ENCODE results near the gene OLFM3.

Gene OLFM3

GRCh38 chr1:101943237-101943636 is 53.5 kb downstream of the OLFM3 start:
- DNase-seq (ENCODE audit: low spot score): no peak

- no peak for DNase-seq (ENCODE audit: low spot score)
Measured at GRCh38 chr1:101942516-101943193, 54.1 kb downstream of the OLFM3 start.

- DNase-seq (ENCODE audit: low spot score): no peak
Measured at GRCh38 chr1:101938681-101939080, 58.0 kb downstream of the OLFM3 start.

- DNase-seq (ENCODE audit: low spot score): no peak
Measured at GRCh38 chr1:101929343-101929742, 67.4 kb downstream of the OLFM3 start.

GRCh38 chr1:101928829-101929228 is 67.9 kb downstream of the OLFM3 start:
- DNase-seq (ENCODE audit: low spot score): no peak

DNA sequence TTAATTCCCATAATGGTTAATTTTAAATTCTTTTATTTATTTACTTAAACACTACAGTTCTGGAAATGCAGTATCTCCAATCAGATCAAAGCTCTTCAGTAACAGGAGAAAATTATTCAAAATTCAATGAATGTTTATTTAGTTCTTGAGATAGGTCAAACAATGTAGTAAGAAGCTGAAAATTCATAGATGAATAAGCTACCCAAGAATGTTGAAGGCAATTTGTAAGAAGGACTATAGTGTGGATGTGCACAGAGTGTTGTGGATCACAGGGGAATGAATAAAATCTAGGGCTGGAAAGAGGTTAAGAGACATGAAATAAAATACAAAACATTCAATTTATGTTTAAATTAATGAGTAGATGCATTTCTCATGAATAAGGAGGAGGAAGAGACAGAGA is 72.0 kb downstream of the OLFM3 start:
- DNase-seq (ENCODE audit: low spot score): no peak

- DNase-seq (ENCODE audit: low spot score): no peak
Measured at GRCh38 chr1:101920577-101920976, 76.1 kb downstream of the OLFM3 start.

GRCh38 chr1:101918277-101918676 is 78.4 kb downstream of the OLFM3 start:
- DNase-seq (ENCODE audit: low spot score): no peak

- DNase-seq (ENCODE audit: low spot score): no peak
Measured at GRCh38 chr1:101915597-101915996, 81.1 kb downstream of the OLFM3 start.

GRCh38 chr1:101914473-101915242 is 82.1 kb downstream of the OLFM3 start:
- DNase-seq (ENCODE audit: low spot score): no peak

DNA sequence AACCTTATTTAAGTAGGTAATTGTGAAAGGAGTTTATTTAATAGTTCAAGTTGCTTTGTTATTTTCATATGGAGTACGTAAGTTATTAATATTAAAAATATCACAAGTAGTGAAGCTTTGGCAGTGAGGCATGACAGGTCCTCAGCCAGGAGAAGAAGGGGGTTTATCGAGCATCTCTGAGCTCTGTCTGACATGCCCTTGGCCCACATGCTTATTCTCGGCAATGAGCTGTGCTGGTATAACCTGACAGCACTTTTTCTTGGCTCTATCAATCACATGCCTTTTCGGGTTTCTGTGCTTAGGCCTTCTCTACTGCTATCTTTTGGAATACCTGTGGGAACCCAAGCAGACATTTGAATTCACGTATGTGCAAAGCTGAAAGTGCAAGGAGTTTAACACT is 84.8 kb downstream of the OLFM3 start:
- no peak for DNase-seq (ENCODE audit: low spot score)

DNA sequence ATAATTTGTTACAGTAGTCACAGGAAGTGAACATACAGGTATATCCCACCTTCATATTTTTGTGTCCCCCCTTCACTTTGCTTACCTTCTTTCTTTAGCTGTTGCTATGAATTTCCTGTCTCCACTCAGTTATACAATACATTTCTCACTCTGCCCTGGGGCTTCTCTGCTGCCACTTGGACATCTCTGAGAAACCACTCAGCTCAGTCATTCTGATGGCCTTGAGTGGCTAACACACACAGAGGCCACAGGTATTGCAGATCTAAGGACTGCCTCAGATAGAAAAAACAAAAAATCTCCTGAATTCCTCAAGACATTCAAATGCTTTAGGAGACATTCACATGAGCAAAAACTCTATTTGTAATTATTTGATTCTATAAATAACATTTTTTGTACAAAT is 87.7 kb downstream of the OLFM3 start:
- no peak for DNase-seq (ENCODE audit: low spot score)

- DNase-seq (ENCODE audit: low spot score): no peak
Measured at GRCh38 chr1:101907264-101907663, 89.5 kb downstream of the OLFM3 start.

DNA sequence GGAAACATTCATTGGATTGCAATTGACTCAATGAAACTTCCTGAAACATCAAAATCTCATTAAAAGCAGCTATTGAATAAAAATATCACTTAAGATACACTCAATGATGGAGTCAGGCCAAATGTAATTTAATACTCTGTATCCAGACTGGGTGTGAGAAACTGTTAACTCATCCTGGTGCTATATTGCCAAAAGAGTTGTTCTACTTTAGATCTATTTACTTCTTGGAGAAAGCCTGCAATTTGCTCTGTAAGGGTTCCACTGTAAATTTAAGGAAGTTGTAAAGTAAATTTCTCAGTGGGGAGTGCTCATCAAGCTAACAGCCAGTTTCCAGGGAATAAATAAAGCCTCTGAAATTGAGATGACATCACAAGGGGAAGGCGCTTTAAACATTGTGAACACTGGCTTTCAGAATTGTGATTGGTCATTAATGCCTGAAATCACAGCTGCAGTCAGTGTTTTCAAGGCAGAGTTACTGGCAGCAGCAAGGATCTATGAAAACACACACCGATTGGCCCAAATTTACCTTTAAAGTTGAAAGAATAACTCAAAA is 91.4 kb downstream of the OLFM3 start:
- DNase-seq (ENCODE audit: low spot score): no peak

DNA sequence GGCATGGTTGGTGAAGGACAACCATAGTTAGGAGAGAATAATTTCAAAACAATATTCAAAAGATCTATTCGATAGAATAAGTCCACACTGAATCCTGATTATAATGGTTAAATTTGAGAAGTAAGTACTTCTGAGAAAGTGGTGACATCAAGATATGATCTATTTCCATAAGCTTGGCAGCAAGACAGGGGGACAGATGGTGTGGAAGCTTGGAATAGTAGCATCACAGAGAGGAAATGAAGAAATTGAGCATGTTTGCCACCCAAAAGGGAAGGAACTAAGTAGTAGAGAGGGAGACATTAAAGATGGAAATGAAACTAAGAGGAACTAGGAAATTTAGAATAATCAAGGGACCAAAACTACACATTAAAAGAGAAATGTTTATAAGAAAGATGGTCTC is 94.5 kb downstream of the OLFM3 start:
- no peak for DNase-seq (ENCODE audit: low spot score)

DNA sequence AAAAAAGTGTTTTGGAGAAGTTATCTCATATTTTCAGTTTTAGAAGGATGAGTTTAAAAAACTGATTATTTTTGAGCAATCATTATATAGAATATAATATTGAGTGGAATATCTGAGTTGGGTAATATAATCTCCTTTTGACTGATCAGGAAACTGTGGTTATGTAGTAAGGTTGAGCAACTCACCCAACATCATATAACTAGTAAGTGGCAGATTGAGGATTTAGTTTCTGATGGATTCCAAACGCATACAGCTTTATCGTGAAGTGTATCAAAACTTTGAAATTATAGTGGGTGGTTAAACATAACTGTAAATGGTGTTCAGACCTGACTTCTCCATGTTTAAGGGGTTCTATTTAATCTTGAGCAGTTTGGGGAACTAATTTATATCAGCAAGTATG is 98.6 kb downstream of the OLFM3 start:
- no peak for DNase-seq (ENCODE audit: low spot score)

- DNase-seq (ENCODE audit: low spot score): no peak
Measured at GRCh38 chr1:101884621-101885020, 112.1 kb downstream of the OLFM3 start.

DNA sequence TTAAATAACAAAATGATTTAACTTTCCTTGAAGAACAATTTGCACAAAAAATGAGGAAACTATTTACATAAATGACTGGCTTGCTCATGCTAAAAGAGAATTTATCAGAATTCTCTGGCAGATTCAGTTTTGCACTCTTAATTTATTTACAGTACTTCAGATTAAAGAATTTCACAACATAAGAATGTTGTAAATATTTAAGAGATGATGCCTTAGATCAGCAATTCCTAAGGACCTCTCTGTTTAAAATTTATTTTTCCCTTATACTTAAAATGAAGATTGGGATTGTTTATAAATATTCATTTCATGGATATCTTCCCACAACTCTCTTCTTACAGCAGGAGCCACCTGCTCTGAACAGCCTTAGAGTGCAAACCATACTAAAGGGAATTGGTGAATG is 120.8 kb downstream of the OLFM3 start:
- no peak for DNase-seq (ENCODE audit: low spot score)

GRCh38 chr1:101873672-101874071 is 123.1 kb downstream of the OLFM3 start:
- DNase-seq (ENCODE audit: low spot score): no peak

GRCh38 chr1:101859941-101860340 is 136.8 kb downstream of the OLFM3 start:
- DNase-seq (ENCODE audit: low spot score): no peak

GRCh38 chr1:101854271-101854670 is 142.5 kb downstream of the OLFM3 start:
- no peak for DNase-seq (ENCODE audit: low spot score)

DNA sequence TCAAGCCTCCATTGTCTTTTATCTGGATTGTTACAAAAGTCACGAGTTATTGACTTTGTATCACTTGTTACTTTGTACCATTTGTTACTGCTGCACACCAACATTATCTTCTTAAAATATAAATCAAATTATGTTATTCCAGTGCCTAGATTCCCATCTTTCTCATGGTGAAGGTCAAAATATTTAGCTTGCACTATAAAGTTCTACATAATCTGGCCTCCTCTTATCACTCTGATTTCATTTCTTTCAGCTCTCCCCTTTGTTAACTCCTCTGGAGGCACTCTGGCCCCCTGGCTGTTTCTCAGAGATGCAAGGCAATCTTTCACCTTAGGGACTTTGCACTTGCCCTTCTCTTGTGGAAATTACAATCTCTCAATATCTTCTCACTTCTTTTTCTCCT is 143.8 kb downstream of the OLFM3 start:
- no peak for DNase-seq (ENCODE audit: low spot score)

DNA sequence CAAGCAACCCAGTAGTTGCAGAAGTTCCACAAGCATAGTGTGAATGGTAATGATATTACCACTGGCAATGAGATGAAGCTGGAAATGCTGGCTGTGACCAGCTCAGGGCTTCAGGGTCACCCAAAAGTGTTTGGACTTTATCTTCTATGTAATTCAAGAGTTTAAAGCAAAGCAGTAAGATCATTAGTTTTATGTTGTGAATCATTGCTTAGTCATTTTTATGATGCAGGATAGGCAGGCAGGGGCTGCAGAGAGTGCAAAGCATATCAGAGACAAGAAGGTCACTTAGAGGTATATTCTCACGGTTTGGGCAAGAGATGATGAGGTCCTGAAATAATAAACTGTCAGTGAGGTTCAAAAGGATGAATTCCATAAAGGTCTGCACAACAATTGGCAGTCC is 147.4 kb downstream of the OLFM3 start:
- DNase-seq (ENCODE audit: low spot score): no peak

GRCh38 chr1:101847626-101848025 is 149.1 kb downstream of the OLFM3 start:
- DNase-seq (ENCODE audit: low spot score): no peak
